Right forelimb (tissue), 1 donor: ENCODE measurements around the gene ERCC2.
"Not testable (repeated sequence)": the region's sequence is repeated elsewhere in the genome, so short reads cannot be mapped to it uniquely, and the experiment has no call there.

ENCODE experiments used
- DNase-seq: peaks from one replicate; pipeline ENCODE4 v3.0.0-alpha.2; 2018

ERCC2 gene

DNA sequence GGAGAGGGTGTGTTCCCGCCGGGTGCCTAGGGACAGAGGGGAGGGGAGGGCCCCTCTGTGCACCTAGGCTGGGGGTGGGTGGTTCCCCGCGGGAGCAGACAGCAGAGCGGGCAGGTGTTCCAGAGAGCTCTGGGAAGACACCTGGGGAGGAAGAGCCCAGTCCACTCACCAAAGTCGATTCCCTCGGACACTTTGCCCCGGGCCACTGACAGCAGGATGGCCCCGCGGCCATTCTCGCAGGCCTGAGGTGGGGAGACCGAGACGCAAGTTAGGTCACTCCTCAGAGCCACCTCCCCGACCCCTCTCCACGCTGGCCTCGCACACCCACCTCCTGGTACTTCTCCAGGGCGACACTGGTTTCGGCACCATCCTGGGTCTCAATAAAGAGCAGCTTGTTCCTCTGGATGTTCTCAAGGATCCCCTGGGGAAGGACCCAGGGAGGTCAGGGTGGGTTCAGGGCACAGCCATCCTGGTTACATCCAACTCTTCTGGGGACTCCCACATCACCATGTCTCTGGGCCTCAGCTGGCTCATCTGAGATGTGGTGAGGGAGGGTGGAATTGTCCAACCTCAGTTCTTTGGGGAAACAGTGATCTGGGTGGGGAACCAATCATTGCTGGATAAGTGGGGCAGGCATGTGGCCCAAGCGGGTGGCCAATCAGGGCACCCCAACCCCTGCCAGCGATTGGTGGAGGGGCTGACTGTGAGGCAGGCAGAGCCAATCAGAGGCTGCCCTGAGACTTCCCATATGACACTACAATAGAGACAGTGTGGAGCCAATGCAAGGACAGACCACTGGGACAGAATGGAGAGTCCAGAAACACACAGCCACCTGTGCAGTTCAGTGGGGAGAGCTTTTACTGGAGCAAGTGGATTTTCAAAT, 17.2 kb downstream of the ERCC2 start:
- no peak for DNase-seq

DNA sequence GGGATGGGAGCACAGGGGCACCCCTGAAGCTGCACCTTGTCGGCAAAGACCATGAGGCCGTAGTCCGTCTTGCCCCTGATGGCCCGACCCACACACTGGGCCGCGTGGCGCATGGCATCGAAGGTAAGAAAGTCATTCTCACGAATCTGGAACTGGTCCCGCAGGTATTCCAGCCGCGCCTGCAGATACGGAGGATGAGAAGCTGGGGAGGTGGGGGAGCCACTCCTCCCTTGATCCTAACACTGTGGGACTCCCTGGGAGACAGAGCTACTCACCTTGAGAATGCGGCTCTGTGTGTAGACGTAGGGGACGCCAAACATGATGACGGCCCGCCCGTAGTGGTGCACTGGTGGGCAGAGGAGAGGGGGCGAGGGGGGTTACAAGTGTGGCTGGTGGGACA, 17.9 kb downstream of the ERCC2 start:
- DNase-seq = no peak

DNA sequence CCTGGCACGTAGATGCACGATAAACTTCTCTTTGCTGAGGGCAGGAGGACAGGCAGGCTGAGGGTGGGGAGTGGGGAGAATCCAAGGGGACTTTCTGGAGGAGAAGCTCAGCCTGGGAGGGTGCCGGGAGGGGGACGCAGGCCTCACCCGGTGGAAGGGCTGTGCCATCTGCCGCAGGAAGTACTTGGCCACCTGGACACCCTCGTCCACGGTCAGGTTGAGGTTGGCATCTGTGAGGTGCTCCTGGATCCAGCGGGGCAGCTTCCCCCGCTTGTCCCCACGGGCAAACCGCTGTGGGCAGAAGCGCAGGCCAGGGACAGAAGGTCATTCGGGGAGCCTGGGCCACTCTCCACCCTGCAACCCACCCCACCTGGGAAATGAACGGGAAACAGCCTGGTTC, 18.3 kb downstream of the ERCC2 start:
- DNase-seq = no peak

DNA sequence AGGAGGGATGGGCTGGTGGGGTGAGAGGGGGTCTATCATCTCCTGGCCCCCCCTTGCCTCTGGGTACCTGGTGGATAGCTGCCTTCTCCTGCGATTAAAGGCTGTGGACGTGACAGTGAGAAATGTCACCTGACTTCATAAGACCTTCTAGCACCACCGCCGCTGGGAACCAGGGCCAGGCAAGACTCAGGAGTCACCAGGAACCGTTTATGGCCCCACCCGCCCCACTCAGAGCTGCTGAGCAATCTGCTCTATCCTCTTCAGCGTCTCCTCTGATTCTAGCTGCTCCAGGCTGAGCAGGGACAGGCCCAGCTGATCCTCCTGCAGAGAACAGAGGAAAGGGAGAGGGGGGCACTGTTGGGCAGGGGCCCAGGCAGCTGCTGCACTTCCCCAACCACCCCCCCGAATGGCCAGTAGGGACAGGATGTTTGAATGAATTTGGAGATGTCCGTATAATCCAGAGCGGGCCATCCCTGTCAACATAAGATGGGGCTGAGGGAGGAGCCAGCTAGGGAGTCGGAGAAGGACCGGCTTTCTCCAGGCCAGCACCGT, 18.9 kb downstream of the ERCC2 start:
- DNase-seq = no peak

DNA sequence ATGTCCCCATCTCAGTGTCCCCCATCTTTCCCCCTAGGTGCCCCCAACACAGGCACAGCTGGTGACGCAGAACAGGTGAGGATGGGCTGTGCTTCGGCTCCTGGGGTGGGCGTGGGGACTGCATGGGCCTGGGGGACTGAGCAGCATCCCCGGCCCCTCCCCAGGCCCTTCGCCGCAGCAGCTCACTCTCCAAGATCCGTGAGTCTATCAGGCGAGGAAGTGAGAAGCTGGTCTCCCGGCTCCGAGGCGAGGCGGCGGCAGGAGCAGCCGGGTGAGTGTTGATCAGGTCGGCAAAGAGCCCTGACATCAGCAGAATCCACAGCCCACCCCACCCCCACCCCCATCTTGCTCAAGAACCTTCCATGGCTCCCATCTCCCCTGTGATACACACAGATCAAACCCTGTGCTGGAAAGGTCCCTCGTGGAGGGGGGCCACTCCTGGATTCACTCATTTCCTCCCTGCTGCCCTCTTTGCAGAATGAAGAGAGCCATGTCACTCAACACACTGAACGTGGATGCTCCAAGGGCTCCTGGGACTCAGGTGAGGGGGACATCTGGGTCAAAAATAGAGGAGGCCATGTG, 19.8 kb downstream of the ERCC2 start:
- no peak for DNase-seq

DNA sequence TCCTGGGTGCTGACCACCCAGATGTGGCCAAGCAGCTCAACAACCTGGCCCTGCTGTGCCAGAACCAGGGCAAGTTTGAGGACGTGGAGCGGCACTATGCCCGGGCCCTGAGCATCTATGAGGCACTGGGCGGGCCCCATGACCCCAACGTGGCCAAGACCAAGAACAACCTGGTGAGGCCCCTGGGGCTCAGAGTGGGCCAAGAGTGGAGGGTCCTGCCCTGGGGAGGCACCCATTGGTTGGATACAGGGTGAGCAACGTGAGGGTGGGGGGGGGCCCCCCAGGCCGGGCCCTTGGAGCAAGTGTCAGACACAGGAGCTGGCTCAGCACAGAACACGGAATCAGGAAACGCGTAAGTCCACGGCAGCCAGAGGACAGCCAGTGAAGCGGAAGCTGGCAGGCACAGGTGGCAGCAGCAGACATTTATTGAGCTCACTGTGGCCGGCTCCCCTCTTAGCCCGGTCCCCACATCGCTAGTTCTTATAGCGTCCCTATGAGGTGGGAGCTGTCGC, 20.9 kb downstream of the ERCC2 start:
- no peak for DNase-seq

DNA sequence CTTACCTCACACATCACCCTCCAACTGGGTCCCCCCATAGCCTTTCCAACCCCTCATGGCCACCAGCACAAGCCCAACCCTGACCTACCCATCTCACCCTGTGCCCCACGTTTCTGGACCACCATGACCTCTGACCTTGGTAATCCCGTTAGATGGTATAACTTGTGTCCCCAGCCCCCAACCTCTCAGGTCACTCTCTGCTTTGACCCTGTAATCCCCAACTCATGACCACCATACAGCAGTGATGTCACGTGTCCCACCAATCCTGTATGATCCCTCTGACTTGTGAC, 21.3 kb downstream of the ERCC2 start:
- DNase-seq = no peak

DNA sequence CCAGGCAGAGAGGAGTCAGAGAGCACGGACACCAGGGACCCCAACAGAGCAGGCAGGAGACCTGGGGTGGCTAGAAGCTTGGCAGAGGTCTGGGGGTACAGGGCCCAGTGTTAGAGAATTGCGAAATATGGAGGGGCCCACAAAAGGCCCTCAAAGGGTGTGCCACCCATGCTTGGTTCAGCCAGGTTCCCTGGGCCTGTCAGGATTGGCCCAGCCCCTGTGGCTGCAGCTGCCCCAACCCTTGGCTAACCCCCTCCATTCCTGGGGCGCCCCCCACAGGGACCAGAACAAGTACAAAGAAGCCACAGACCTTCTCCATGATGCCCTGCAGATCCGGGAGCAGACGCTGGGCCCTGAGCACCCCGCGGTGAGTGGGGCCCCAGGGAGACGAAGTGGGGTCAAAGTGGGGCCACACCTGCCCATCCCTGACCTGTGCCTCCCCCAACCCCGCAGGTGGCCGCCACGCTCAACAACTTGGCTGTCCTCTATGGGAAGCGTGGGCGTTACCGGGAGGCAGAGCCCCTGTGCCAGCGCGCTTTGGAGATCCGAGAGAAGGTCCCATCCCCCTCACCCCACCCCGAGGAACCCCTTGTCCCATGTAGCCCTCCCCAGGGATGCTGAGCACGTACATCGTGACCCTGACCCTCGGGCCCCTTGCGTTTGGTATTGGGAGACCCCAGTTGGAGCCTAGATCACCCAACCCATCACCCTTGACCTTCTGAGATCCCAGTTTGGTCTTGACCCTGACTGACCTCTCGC, 21.8 kb downstream of the ERCC2 start:
- DNase-seq = no peak

DNA sequence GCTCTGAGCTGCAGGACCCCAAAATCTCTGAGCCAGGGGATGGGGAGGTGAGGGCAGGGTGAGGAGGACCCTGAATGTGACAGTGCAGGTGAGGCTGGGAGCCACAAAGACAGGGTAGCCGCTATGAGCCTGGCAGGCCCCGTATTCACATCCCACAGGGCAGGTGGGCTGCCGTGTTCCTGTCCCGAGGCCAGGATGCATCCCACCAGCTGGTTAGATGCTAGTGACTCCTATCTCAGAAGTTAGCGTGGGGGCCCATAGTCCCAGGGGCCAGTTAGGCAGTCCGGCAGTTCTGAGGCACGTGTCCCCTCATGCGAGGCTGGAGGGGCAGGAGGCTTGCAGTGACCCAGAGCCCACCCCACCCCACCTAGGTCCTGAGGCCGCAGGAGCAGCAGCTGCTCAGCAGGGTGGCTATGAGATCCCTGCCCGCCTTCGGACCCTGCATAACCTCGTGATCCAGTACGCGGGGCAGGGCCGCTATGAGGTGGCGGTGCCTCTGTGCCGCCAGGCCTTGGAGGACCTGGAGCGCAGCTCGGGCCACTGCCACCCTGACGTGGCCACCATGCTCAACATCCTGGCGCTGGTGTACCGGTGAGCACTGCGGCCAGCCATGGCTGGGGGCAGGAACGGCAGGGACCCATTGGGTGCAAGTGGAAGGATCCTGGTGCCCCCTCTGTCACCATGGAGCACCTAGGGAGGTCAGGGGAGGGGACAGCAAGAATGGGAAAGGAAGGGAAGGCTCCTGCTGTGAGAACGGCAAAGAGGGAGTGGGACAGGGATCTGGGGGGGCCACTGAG, 22.6 kb downstream of the ERCC2 start:
- DNase-seq = no peak

DNA sequence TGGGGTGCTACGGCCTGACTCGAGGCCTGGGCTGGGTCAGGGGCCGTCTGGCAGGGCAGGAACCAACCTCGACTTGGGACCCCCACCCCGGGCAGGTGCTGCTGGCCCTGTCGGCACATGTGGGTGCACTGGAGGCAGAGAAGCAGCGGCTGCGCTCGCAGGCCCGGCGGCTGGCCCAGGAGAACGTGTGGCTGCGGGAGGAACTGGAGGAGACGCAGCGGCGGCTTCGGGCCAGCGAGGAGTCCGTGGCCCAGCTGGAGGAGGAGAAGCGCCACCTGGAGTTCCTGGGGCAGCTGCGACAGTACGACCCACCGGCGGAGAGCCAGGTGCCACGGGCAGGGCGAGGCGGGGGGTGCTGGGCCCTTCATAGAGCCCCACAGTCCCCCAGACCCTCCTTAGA, 23.9 kb downstream of the ERCC2 start:
- no peak for DNase-seq

DNA sequence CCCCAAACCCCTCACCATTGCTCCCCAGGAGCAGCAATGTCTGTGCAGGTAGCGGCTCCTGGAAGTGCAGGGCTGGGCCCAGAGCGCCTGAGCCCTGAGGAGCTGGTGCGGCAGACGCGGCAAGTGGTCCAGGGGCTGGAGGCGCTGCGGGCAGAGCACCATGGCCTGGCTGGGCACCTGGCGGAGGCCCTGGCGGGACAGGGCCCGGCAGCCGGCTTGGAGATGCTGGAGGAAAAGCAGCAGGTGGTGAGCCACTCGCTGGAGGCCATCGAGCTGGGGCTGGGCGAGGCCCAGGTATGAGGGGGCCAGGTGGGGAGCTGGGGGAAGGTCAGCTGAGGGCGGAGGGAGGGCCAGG, 24.9 kb downstream of the ERCC2 start:
- DNase-seq = no peak

DNA sequence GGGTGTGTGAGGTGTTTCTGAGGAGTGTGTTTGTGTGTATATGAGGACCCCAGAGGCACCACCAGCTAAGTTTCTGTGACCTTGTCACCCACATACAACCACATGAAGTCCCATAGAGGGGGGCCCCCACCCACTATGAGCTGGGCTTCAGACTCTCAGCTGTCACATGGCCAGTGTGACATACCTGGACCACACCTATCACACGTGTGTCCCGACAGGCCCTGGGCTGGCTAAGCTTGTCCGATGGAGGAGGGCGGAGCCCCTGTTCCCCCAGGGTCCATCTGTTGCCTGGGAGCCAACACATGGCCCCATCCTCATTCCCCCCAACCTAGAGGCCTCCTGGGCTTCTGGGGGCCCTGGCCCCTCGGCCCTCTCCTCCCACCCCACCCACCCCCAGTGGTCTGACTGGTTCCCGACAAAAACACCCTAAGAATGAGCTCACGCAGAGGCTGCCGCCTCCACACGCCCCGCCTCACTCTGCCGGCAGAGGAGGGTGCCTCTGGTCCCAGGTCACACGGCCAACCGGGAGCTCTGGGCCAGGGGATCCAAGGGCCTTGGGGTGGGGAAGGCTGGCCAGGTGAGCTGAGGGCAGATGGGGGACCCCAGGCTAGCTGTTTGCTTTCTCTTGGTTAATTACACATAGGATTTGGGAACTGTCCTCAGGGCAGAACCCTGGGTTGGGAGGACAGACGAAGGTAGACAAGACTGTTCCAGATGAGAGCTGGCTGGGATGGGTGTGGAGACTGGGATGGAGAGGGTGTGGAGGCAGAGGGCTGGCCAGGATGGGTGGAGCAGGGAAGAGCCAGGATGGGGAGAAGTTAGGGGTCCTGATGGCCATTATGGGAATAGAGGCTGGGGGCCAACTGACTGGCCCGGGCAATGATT, 25.5 kb downstream of the ERCC2 start:
- no peak for DNase-seq

DNA sequence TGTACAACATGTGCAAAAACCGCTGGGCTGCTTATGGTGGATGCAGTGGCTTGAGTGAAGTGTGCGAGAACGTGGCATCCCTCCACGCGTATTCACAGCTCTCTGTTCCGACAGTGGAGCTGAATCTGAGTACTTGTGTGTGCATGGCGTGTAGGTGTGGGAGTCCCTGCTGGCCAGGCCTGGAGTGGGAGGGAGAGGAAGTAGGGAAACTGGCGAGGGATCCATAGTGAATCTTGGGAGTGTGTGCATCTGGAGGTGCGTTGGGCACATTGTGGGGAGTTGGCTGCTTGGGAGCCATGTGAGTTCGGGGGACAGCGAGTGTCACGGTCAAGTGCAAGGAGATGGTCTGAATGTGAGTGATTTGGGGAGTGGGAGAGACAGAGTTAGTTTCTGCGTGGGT, 27.5 kb downstream of the ERCC2 start:
- DNase-seq = no peak

DNA sequence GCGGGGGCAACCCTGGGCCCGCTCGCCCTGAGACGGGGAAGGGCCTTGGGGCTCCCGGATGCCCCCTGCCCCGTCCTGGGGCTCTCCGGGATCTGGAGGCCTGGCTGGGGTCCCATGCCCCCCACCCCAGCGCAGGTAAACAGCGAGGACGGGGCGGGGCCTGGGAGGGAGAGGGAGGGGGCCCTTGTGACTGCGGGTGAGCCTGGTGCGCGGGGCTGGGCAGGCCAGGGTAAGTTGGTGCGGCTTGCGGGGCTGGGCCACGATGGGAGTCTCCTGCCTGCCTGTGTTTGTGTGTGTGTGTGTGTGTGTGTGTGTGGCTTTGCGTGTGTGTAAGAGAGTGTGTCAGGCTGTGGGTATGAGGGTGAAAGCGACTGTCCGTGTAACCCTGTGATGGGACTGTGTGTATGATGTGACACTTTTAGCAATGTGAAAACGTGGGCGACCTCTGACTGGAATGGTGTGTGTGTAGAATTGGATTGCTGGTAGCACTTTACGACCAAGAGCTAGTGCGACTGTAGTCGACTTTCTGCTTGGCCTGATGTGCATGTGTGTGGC, 29.4 kb downstream of the ERCC2 start:
- DNase-seq = no peak

DNA sequence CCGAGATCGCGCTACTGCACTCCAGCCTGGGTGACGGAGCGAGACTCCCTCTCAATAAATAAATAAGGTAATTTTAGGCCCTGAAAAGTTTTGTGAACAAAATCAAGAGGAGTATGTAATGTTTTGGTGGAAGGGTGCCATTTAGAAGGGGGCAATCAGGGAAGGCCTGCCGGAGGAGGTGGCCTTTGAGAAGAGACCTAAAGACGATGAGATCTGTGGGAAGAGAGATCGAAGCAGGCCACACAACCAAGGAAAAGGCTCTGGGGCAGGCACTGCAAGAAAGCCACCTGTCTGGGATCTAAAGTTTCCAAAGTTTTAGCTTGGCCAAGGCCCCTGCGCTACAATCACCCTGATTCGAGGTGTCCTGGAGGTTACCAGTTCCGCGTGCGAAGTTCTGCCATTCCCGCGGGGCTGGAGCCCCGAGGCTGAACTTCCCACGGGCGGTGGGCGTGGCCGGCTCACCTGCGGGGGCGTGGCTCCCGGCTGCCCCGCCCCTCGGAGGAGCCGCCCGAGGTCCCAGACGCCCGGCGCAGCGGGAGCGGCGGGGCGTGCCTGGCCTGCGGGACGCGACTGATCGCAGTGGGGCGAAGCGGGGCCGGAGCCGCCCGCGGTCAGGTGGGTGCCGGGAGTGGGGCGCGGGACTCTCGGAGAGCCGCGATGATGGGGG, 30.0 kb downstream of the ERCC2 start, which contains the start of gene KLC3:
KLC3 (plus strand) TSS at position 519 of the 667 bp plus-strand sequence. CDS start 4,792 bp downstream, outside the sequence.
- no peak for DNase-seq

DNA sequence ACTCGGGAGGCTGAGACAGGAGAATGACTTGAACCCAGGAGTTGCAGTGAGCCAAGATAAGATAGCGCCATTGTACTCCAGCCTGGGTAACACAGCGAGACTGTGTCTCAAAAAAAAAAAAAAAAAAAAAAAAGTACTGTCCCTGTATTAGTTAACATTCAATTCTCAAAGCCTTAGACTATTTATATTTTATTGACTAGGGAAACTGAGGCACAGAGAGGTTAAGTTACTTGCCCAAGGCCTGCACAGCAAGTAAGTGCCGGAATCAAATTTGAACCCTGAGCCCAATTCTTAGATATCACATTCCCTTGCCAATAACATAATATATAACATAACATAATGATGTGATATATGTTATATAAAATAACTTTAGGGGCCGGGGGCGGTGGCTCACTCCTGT, 30.7 kb downstream of the ERCC2 start:
- DNase-seq = no peak

DNA sequence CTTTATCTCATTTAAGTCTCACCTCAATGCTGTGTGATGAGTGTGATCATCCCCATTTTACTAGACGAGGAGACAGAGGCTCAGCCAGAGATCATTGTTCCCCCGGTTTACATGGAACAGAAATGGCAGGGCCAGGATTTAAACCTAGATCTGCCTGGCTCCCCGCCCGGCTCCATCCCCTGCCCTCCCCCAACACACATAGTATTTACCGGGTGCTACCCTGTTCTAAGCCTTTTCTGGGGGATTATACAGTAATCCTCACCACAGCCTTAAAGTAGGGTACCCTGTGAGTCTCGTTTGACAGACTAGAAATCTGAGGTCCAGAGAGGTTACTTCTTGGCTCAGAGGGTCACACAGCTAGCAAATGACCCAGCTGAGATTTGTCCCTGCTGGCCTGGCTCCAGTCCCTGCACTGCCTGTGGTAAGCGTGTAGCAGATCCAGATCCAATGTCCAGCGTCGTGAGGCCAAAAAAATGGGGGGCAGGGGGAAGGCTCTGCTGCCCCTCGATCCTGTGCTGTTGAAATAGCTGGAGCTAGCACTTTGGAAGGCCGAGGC, 33.6 kb downstream of the ERCC2 start:
- DNase-seq = no peak

DNA sequence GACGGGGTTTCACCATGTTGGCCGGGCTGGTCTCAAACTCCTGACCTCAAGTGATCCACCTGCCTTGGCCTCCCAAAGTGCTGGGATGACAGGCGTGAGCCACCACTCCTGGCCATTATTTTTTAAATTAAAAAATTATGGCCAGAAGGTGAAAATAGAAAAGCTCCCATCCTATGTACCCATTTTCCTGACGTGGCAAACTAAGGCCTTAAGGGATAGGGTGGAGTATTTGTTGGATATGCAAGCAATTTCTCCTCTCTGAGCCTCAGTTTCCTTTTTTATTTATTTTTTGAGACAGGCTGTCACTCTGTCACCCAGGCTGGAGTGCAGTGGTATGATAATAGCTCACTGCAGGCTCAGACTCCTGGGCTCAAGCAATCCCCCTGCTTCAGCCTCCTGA, 35.5 kb downstream of the ERCC2 start:
- not testable (repeated sequence) for DNase-seq

DNA sequence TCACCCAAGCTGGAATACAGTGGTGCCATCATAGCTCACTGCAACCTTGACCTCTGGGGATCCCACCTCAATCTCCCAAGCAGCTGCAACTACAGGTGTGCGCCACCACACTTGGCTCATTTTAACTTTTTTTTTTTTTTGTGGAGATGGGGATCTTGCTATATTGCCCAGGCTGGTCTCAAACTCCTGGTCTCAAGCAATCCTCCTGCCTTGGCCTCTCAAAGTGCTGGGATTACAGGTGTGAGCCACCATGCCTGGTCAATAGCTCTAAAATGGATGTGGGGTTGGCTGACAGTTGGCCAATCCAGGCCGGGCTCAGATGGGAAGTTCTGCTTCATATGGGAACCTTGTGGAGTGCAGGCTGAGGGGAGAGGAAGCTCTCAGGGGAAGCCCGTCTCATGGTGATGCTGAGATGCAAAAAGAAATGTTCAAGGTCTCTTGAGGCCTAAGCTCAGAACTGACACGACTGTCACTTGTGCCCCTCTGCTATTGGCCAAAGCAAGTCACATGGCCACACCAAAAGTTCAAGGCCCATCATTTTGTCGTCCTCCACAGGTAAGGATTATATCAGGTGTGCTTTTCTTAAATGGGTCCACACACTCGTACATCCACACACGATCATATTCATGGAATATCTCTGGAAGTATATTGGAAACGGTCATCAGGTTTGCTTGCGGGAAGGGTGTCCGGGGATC, 36.6 kb downstream of the ERCC2 start:
- no peak for DNase-seq

DNA sequence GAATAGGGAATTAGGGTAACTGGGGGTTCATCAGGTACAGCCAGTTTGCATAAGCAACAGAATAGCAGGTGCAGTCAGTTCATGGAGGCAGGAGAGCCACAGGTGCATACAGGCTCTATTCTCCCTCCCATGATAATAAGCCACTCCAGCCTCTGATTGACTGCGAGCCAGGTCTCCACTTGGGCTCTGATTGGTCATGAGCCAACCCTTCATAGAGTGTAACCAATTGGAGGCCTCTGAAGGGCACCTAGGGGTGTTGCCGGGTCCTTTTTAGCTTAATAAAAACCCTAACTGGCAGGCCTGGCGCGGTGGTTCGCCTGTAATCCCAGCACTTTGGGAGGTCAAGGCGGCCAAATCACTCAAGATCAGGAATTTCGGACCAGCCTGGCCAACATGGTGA, 39.0 kb downstream of the ERCC2 start:
- DNase-seq = no peak
